GM21381 (cell line): ENCODE measurements around the gene STAC2.
A peak's percentile ranks its signal among the peaks of the same experiment; 100 is the strongest.

Experiments
- ATAC-seq: cut with Tn5 transposase; IDR thresholded peaks from one replicate; pipeline ENCODE4 v1.9.1; 2021; ENCODE audit warnings: mild to moderate bottlenecking, moderate library complexity; ENCODE audit not compliant: unreplicated experiment

STAC2 gene

DNA sequence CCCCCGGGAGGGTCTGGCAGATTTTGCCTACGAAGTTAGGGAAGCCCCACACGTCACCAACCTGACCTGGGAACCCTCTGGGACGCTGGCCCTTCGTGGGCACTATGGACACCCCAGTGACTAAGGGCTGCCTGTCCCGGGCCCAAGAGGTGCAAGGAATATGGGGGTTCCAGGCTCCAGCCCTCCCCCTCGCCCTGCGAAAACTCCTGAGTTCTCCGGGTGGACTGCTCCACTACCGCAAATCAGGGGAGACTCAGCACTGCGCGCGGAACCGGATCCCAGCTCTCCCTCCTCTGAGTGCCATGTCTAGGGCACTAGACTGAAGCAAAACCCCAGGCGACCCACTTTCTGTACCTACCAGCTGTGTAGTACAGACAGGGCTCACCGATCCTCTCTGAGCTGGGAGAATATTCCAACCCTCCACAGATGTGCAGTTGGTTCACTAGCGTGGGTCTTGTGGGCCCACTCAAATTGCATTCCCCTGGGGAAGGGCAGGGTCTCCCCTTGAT, 59.9 kb downstream of the STAC2 start, which contains the start of gene ARL5C:
ARL5C (minus strand) TSS at position 321 of the 509 bp plus-strand sequence. CDS start 401 bp downstream, outside the sequence.
- ATAC-seq, result no peak

GRCh38 chr17:39165178-39165840, 60.4 kb downstream of the STAC2 start:
- ATAC-seq, result no peak

- peak; percentile 74 for ATAC-seq
These were observed 61.0 kb downstream of the STAC2 start for GRCh38 chr17:39164675-39165143.

DNA sequence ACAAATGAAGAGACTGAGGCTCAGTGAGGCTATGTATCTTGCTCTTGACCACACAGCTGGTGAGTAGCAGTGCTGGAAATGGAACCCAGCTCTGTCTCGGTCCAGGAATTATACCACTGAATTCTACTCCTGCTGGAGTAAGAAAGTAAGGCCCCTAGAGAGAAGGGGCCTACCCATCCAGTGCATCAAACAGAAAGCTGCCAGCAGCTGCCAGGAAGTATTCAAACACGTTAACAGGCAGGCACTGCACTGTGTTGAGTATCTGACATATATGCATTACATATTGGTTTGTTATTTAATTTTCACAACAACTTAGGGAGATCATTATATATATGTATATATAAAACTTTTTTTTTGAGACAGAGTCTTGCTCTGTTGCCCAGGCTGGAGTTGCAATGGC, 63.8 kb downstream of the STAC2 start:
- ATAC-seq, result no peak
